GM18873 (cell line): Measurements from ENCODE around the gene HEATR5A.
"Not testable (repeated sequence)": the region's sequence is repeated elsewhere in the genome, so short reads cannot be mapped to it uniquely, and the experiment has no call there.

Source experiments
- ATAC-seq: cut with Tn5 transposase; IDR thresholded peaks from one replicate; pipeline ENCODE4 v1.9.1; 2021; ENCODE audit warnings: mild to moderate bottlenecking, moderate library complexity, moderate number of reproducible peaks; ENCODE audit not compliant: unreplicated experiment, low FRiP score

The HEATR5A gene

GRCh38 chr14:31287294-31287972 lies 132.9 kb downstream of the HEATR5A start:
- ATAC-seq: no peak

GRCh38 chr14:31286456-31287293 lies 133.7 kb downstream of the HEATR5A start:
- no peak for ATAC-seq

DNA sequence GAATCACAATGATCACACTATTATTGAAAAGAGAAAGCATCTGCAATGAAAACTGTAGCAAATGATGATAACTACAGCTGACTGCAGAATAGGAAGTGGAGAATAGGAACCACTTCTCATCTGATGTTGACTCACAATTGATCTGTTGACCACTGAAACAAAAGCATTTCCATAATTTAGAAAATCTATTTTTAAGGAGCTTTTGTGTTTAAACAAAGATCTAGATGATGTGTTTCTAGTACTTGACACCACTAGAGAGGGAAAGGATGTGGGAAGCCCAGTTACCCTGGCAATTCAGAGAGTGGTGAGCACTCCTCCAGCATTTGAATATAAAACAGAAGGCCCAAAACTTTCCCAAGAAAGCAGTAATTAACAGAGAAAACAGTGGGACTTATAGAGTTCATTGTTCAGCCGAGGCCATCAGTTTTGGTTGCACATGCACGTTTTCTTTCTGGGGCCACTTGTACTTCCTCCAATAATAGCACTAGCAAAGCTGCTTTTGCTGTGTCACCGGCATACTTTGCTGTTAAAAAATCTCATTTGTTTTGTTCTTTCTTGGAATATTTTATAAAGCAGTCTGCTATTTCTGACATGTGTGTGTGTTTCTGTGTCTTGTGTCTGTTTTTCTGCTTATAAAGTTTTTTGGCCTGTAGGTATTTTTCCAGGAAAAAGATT lies 136.6 kb downstream of the HEATR5A start:
- peak; percentile 49 for ATAC-seq

DNA sequence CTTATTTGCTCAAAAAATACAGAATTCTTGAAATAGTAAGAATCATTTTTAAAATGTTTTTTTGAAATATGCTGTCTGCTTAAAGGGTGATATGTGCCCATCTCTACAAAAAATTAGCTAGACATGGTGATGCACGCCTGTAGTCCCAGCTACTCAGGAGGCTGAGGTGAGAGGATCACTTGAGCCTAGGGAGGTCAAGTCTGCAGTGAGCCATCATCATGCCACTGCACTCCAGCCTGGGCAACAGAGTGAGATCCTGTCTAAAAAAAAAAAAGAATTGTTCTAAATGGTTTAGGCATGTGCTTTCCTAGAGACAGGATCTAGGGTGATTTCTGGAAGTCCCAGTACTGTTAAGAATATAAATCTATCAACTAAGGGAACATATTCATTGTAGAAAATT lies 137.2 kb downstream of the HEATR5A start:
- no peak for ATAC-seq

- ATAC-seq: no peak
These were observed 139.5 kb downstream of the HEATR5A start for GRCh38 chr14:31280871-31281220.

DNA sequence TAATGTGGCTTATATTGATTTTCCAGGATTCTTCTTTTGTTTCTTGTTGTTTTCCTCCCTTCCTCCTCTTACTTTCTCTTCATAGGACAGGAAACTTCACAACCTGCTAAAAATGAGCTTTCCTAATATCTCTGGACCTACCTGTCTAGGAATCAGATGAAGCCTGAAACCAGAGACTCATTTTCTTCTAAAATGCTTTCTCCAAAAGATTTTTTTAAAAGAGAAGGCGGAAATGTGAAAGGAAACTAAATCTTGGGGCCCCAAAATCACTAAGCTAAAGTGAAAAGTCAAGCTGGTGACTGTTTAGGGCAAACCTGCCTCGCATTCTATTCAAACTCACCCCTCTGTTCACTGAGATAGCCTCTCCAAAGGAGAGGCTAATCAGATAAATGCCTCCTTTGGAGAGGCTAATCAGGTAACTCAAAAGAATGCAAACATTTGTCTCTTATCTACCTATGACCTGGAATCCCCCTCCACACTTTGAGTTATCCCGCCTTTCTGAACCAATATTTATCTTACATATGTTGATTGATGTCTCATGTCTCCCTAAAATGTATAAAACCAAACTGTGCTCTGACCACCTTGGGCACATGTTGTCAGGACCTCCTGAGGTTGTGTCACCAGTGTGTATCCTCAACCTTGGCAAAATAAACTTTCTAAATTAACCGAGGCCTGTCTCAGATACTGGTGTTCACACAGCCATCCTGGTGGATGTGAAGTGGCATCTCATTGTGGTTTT lies 140.0 kb downstream of the HEATR5A start:
- ATAC-seq: no peak

- no peak for ATAC-seq
These were observed 141.5 kb downstream of the HEATR5A start for GRCh38 chr14:31278883-31279282.

GRCh38 chr14:31277085-31277484 lies 143.3 kb downstream of the HEATR5A start:
- no peak for ATAC-seq

- not testable (repeated sequence) for ATAC-seq
These were observed 143.9 kb downstream of the HEATR5A start for GRCh38 chr14:31276417-31276816.

- ATAC-seq: no peak
These were observed 144.6 kb downstream of the HEATR5A start for GRCh38 chr14:31275731-31276130.

DNA sequence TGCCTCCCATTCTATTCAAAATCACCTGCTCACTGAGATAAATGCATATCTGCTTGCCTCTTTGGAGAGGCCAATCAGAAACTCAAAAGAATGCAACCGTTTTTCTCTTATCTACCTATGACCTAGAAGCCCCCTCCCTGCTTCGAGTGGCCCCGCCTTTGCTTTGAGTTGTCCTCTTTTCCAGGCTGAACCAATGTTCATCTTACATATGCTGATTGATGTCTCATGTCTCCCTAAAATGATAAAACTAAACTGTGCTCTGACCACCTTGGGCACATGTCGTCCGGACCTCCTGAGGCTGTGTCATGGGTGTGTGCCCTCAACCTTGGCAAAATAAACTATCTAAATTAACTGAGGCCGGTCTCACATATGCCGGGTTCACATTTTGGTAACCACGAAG lies 148.7 kb downstream of the HEATR5A start:
- no peak for ATAC-seq

DNA sequence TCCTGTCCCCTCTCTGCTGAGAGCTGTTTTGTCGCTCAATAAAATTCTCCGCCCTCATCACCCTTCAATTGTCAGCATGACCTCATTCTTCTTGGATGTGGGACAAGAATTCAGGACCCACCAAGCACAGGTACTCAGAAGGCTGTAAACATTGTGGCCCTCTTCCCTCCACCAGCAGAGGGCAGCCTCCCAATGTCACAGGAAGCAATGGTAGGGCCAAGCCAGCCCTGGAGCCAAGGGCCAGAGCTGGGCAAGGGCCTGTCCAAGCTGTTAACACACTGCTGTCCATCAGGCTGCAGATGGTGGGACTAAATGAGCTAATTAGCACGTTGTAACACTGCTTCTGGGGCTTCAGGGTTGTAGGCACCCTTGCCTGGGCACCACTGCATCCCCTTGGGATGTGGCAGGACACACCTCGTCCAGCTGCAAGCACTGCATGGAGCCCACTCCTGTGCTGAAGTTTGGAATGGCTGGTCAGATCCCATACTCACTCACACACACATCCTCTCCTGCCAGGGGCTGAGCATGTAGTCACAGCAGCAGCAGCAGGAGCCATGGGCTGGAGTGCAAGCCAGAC lies 150.1 kb downstream of the HEATR5A start:
- ATAC-seq: no peak

DNA sequence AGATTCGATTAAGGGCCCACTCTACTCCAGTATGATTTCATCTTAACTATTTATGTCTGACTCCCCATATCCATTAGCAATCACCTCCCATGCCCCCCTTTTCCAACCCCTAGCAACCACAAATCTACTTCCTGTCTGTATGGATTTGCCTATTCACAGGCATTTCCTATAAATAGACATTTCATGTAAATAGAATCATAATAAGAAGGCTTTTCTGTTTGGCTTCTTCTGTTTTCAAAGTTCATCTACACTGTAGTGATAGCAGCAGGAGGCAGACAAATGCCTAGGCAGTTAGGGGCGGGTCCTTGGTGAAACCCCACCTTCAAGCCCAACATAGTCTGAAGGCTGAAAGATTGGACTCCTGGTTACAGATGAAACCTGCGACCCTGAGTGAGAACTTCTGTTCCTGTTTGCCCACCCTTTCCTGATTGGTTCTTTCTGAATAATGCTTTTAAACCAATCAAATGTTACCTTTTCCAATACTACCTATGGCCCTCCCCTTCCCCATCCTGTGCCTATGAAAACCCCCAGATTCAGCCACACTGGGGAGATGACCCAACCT lies 150.6 kb downstream of the HEATR5A start:
- no peak for ATAC-seq

DNA sequence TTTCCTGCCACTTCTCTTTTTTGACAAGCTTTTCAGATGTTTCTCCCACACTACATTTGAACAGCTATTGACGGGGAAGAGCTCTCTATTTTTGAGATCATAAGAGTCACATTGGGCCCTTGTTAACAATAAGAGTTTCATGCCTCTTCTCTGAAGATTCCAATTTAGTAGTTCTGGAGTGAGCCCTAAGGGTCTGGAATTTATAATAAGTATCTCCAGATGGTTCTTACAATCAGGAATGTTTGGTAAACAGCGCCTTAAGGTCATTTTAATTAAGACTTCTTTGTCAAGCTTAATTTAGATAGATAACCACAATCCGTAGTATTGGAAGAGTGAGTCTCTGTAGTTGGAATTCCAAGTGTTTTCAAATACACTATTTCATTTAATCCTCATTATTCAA lies 152.1 kb downstream of the HEATR5A start:
- ATAC-seq: no peak

DNA sequence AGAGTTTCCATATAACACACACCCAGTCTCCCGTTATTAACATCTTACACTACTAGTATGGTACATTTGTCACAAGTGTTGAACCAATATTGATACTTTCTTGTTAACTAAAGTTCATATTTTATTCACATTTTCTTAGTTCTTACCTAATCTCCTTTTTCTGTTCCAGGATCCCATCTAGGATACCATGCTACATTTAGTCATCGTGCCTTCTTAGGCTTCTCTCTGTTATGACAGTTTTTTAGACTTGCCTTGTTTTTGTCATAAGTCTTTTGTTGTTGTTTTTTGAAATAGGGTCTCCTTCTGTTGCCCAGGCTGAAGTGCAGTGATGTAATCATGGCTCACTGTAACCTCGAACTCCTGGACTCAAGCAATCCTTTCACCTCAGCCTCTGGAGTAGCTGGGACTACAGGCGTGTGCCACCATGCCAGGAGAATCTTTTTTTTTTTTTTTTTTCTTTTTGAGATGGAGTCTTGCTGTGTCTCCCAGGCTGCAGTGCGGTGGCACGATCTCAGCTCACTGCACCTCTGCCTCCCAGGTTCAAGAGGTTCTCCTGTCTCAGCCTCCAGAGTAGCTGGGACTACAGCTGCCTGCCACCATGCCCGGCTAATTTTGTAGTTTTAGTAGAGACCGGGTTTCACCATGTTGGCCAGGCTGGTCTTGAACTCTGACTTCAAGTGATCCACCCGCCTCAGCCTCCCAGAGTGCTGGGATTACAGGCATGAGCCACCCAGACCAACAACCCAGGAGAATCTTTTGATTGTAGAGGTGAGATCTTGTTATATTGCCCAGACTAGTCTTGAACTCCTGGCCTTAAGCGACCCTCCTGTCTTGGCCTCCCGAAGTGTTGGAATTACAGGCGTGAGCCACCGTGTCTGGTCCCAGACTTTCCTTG lies 153.7 kb downstream of the HEATR5A start:
- no peak for ATAC-seq

- ATAC-seq: no peak
These were observed 154.5 kb downstream of the HEATR5A start for GRCh38 chr14:31265701-31266398.

- ATAC-seq: no peak
These were observed 156.7 kb downstream of the HEATR5A start for GRCh38 chr14:31263485-31264133.
